Measurements from ENCODE around the gene P3H4.

GRCh38 chr17:41768682-41769288 lies 43.0 kb downstream of the P3H4 start:
- TF ChIP-seq CTCF (IDR thresholded peaks at IDR 0.05) (no peak), POLR2A (IDR thresholded peaks at IDR 0.05) (no peak)

All from esophagus squamous epithelium (tissue), 4 donors.